H9 (cell line): ENCODE measurements around the gene CRABP1. TPM values are rescaled to one million over a fixed set of nuclear protein-coding genes. Genes with fewer than 3 reads are reported as not detected.

Experiments
- DNase-seq: peaks from one replicate; pipeline ENCODE4 v3.0.0-alpha.2; 2017
- H2AFZ ChIP-seq: one replicate; pipeline ENCODE4 v1.6.1; 2013; ENCODE audit warnings: mild to moderate bottlenecking, low read length, control low read depth, moderate library complexity
- H2AK5ac ChIP-seq: 2 replicates; pipeline ENCODE4 v1.6.1; 2013; ENCODE audit warnings: low read length, control low read depth, mixed read lengths; ENCODE audit not compliant: insufficient read length
- H2BK120ac ChIP-seq: one replicate; pipeline ENCODE4 v1.6.1; 2013; ENCODE audit warnings: low read depth, mild to moderate bottlenecking, low read length, control low read depth, inconsistent platforms; ENCODE audit not compliant: poor library complexity, severe bottlenecking
- H2BK12ac ChIP-seq: 2 replicates; pipeline ENCODE4 v1.6.1; 2013; ENCODE audit warnings: low read length, control low read depth, mixed read lengths, low read depth; ENCODE audit not compliant: insufficient read length
- H2BK15ac ChIP-seq: 2 replicates; pipeline ENCODE4 v1.6.1; 2013; ENCODE audit warnings: low read depth, low read length, control low read depth
- H2BK20ac ChIP-seq: one replicate; pipeline ENCODE4 v1.6.1; 2013; ENCODE audit warnings: low read depth, mild to moderate bottlenecking, low read length, control low read depth, inconsistent platforms; ENCODE audit not compliant: poor library complexity, severe bottlenecking
- H2BK5ac ChIP-seq: 2 replicates; pipeline ENCODE4 v1.6.1; 2013; ENCODE audit warnings: low read length, control low read depth, mixed read lengths; ENCODE audit not compliant: insufficient read length
- H3K14ac ChIP-seq: 2 replicates; pipeline ENCODE4 v1.6.1; 2013; ENCODE audit warnings: low read length, control low read depth; ENCODE audit not compliant: insufficient read depth
- H3K18ac ChIP-seq: 2 replicates; pipeline ENCODE4 v1.6.1; 2013; ENCODE audit warnings: low read depth, mild to moderate bottlenecking, mixed read lengths, low read length, control low read depth; ENCODE audit not compliant: insufficient read length
- H3K23ac ChIP-seq: 2 replicates; pipeline ENCODE4 v1.6.1; 2013; ENCODE audit warnings: low read length, control low read depth, mixed read lengths, low read depth; ENCODE audit not compliant: insufficient read length
- H3K23me2 ChIP-seq: 2 replicates; pipeline ENCODE4 v1.6.1; 2013; ENCODE audit warnings: low read depth, mild to moderate bottlenecking, mixed read lengths, low read length, control low read depth; ENCODE audit not compliant: insufficient read length, poor library complexity, severe bottlenecking
- H3K27ac ChIP-seq: 2 replicates; pipeline ENCODE4 v1.5.1; 2013; ENCODE audit warnings: low read length, control low read depth, mixed read lengths, low read depth; ENCODE audit not compliant: insufficient read length
- H3K27me3 ChIP-seq: 2 replicates; pipeline ENCODE4 v1.6.1; 2013; ENCODE audit warnings: low read length, control low read depth, inconsistent platforms; ENCODE audit not compliant: insufficient read depth
- H3K4ac ChIP-seq: 2 replicates; pipeline ENCODE4 v1.6.1; 2013; ENCODE audit warnings: low read depth, mild to moderate bottlenecking, control low read depth, inconsistent platforms, low read length, moderate library complexity
- H3K4me1 ChIP-seq: 2 replicates; pipeline ENCODE4 v1.6.1; 2013; ENCODE audit warnings: low read length, control low read depth, inconsistent platforms; ENCODE audit not compliant: insufficient read depth
- H3K4me2 ChIP-seq: 2 replicates; pipeline ENCODE4 v1.6.1; 2013; ENCODE audit warnings: low read length, control low read depth, mixed read lengths; ENCODE audit not compliant: insufficient read length, insufficient read depth
- H3K56ac ChIP-seq: 2 replicates; pipeline ENCODE4 v1.6.1; 2013; ENCODE audit warnings: low read depth, mild to moderate bottlenecking, mixed read lengths, low read length, control low read depth; ENCODE audit not compliant: insufficient read length
- H3K79me1 ChIP-seq: 2 replicates; pipeline ENCODE4 v1.6.1; 2013; ENCODE audit warnings: low read depth, mild to moderate bottlenecking, moderate library complexity, low read length, control low read depth, inconsistent platforms; ENCODE audit not compliant: insufficient read depth, poor library complexity, severe bottlenecking
- H3K79me2 ChIP-seq: 2 replicates; pipeline ENCODE4 v1.6.1; 2013; ENCODE audit warnings: low read length, control low read depth, inconsistent platforms; ENCODE audit not compliant: insufficient read depth
- H3K9ac ChIP-seq: 2 replicates; pipeline ENCODE4 v1.6.1; 2013; ENCODE audit warnings: low read length, control low read depth, mixed read lengths; ENCODE audit not compliant: insufficient read length; ENCODE audit errors: extremely low read depth
- H3K9me3 ChIP-seq: one replicate; pipeline ENCODE4 v1.6.1; 2013; ENCODE audit warnings: low read depth, low read length, inconsistent platforms; ENCODE audit not compliant: control insufficient read depth
- H3T11ph ChIP-seq: one replicate; pipeline ENCODE4 v1.6.1; 2013; ENCODE audit warnings: mild to moderate bottlenecking, low read length, control low read depth, inconsistent platforms
- H4K20me1 ChIP-seq: one replicate; pipeline ENCODE4 v1.6.1; 2013; ENCODE audit not compliant: control insufficient read depth, insufficient read length, insufficient read depth
- H4K5ac ChIP-seq: 2 replicates; pipeline ENCODE4 v1.6.1; 2013; ENCODE audit warnings: low read depth, mild to moderate bottlenecking, mixed read lengths, low read length, control low read depth; ENCODE audit not compliant: insufficient read length
- H4K8ac ChIP-seq: replicated peaks from 2 replicates; pipeline ENCODE4 v1.6.1; 2013; ENCODE audit warnings: low read length, control low read depth, mixed read lengths, low read depth; ENCODE audit not compliant: insufficient read length
- H4K91ac ChIP-seq: 2 replicates; pipeline ENCODE4 v1.6.1; 2013; ENCODE audit warnings: low read depth, mild to moderate bottlenecking, moderate library complexity, mixed read lengths, low read length, control low read depth; ENCODE audit not compliant: insufficient read length
- H3K27ac Mint-ChIP-seq, 3 experiments: 2 replicates in 2 of 3; 3 replicates in 1 of 3; pipeline ENCODE4 v1.8.0; 2020 to 2021; ENCODE audit warnings: mixed read lengths in 3 of 3, mild to moderate bottlenecking in 1 of 3, moderate library complexity in 1 of 3
- H3K27me3 Mint-ChIP-seq: 2 replicates; pipeline ENCODE4 v1.8.0; 2021; ENCODE audit warnings: low read depth, mild to moderate bottlenecking, moderate library complexity, mixed read lengths
- H3K36me3 Mint-ChIP-seq, 3 experiments: 2 replicates in 2 of 3; 3 replicates in 1 of 3; pipeline ENCODE4 v1.8.0; 2020 to 2021; ENCODE audit warnings: low read depth in 3 of 3, mixed read lengths in 3 of 3; ENCODE audit not compliant: insufficient read depth in 1 of 3
- H3K4me1 Mint-ChIP-seq, 2 experiments: 2 replicates each; pipeline ENCODE4 v1.8.0; 2020; ENCODE audit warnings: mixed read lengths in 2 of 2
- H3K4me3 Mint-ChIP-seq, 2 experiments: 2 replicates in 1 of 2; 3 replicates in 1 of 2; pipeline ENCODE4 v1.8.0; 2020 to 2021; ENCODE audit warnings: mild to moderate bottlenecking in 2 of 2, mixed read lengths in 2 of 2, moderate library complexity in 1 of 2
- H3K9me3 Mint-ChIP-seq, 2 experiments: 2 replicates in 1 of 2; 3 replicates in 1 of 2; pipeline ENCODE4 v1.8.0; 2020; ENCODE audit warnings: mild to moderate bottlenecking in 2 of 2, mixed read lengths in 2 of 2, moderate library complexity in 1 of 2
- CTCF ChIP-seq: fragments of 200-600 bp; sonication (generic); conservative IDR thresholded peaks from 3 replicates; pipeline ENCODE4 v1.8.0; 2021; ENCODE audit warnings: antibody characterized with exemption, mild to moderate bottlenecking
- WGBS: extraction: QIAGEN DNeasy Blood & Tissue Kit; methylation state at CpG from one replicate; pipeline ENCODE4 v1.1.7; 2013; ENCODE audit warnings: missing lambda C conversion rate, low lambda C conversion rate, mixed read lengths; ENCODE audit not compliant: insufficient read length; ENCODE audit errors: extremely low coverage; 5-methylcytosine and 5-hydroxymethylcytosine counted together
- total RNA-seq: library from RNA; stranded (reverse); gene quantifications from 2 replicates; pipeline ENCODE4 v1.2.1, GENCODE V29; 2021

CRABP1 gene
- total RNA-seq, 1 experiment from 2014 or later, result 93.1 TPM

- H3K9me3 ChIP-seq, result no peaks in the 10 kb centered on the region
- no peak overlapping the region for H3K9ac ChIP-seq
- TF ChIP-seq CTCF, result no peak
- H2BK15ac ChIP-seq, result no peak overlapping the region
- H2BK5ac ChIP-seq, result no peak overlapping the region
- H3K23ac ChIP-seq, result no peak overlapping the region
- H2BK12ac ChIP-seq, result no peak overlapping the region
- no peak overlapping the region for H3K14ac ChIP-seq
- no peak overlapping the region for H2BK20ac ChIP-seq
- H3K18ac ChIP-seq, result no peak overlapping the region
- H3K23me2 ChIP-seq, result no peaks in the 10 kb centered on the region
- H3K4ac ChIP-seq, result no peak overlapping the region
- no peaks in the 10 kb centered on the region for H3K4me1 ChIP-seq
- H4K5ac ChIP-seq, result no peak overlapping the region
- H4K8ac ChIP-seq, result no peak overlapping the region
- no CpG with 5 or more reads among the region's 6 CpGs for WGBS
- H3K27ac ChIP-seq, result no peak overlapping the region
- H3K36me3 Mint-ChIP-seq, result no peaks in the 10 kb centered on the region
- no peak overlapping the region for H3T11ph ChIP-seq
- no peaks in the 10 kb centered on the region for H4K20me1 ChIP-seq
- H2AFZ ChIP-seq, result no peak overlapping the region
- no peak overlapping the region for H3K4me2 ChIP-seq
- no peak overlapping the region for H2BK120ac ChIP-seq
- DNase-seq, result no peak
- no peak overlapping the region for H3K4me3 Mint-ChIP-seq
- H3K27ac Mint-ChIP-seq, result no peak overlapping the region; a peak in 1 of 7 replicates
- H3K79me1 ChIP-seq, result no peaks in the 10 kb centered on the region
- H2AK5ac ChIP-seq, result no peak overlapping the region
- no peaks in the 10 kb centered on the region for H3K79me2 ChIP-seq
- H3K56ac ChIP-seq, result no peak overlapping the region
- peaks cover 23 to 32% of the 10 kb centered on the region in 2 experiments for H3K4me1 Mint-ChIP-seq
- H3K27me3 Mint-ChIP-seq, result peaks cover 8% of the 10 kb centered on the region; the same call in 1 of the 2 replicates
- H3K9me3 Mint-ChIP-seq, result no peaks in the 10 kb centered on the region
- no peaks in the 10 kb centered on the region for H3K27me3 ChIP-seq
- no peak overlapping the region for H4K91ac ChIP-seq
Measured at GRCh38 chr15:78360367-78360801, 20.2 kb downstream of the CRABP1 start.
